Right cardiac atrium (tissue), 5 donors: ENCODE results near the gene AURKAIP1. TPM values are rescaled to one million over a fixed set of nuclear protein-coding genes. Genes with fewer than 3 reads are reported as not detected.

Source experiments
- ATAC-seq, 2 donors: fragments of 200-7000 bp; cut with Tn5 transposase; one replicate each; pipeline versions ENCODE4 v1.8.0 to v1.9.1; 2020; ENCODE audit warnings: moderate library complexity in 2 of 2, mild to moderate bottlenecking in 1 of 2
- DNase-seq, 3 donors: peaks; one replicate each; pipeline ENCODE4 v3.0.0-alpha.2; 2020
- H3K27ac ChIP-seq: one replicate; pipeline ENCODE4 v1.5.1; 2013; ENCODE audit warnings: mild to moderate bottlenecking, low read length, control low read depth, moderate library complexity
- H3K27me3 ChIP-seq: one replicate; pipeline ENCODE4 v1.6.1; 2013; ENCODE audit not compliant: control insufficient read depth, insufficient read depth
- H3K4me1 ChIP-seq: one replicate; pipeline ENCODE4 v1.6.1; 2013; ENCODE audit warnings: low read length; ENCODE audit not compliant: control insufficient read depth, insufficient read depth
- H3K4me3 ChIP-seq: one replicate; pipeline ENCODE4 v1.5.1; 2013; ENCODE audit warnings: low read length, control low read depth
- H3K9me3 ChIP-seq: one replicate; pipeline ENCODE4 v1.6.1; 2013; ENCODE audit warnings: low read length; ENCODE audit not compliant: control insufficient read depth
- WGBS: extraction: QIAGEN DNeasy Blood & Tissue Kit; methylation state at CpG from one replicate; pipeline ENCODE4 v1.1.7; 2013; 5-methylcytosine and 5-hydroxymethylcytosine counted together
- intact Hi-C, 4 donors: fragments of 100-400 bp; cut with DNase I; formaldehyde crosslinking; loops; one replicate each; pipeline versions ENCODE4 v1.11.0 to v1.14.0; 2022 to 2023
- polyA plus RNA-seq: library from polyadenylated mRNA; stranded (reverse); fragments of 200-250 nt; gene quantifications from one replicate; pipeline ENCODE4 v1.2.3, GENCODE V29; 2013
- total RNA-seq, 4 donors: library from RNA; stranded (reverse); fragmentation: NEBNext Ultra II Directional; extraction: Animal tissue kit (Norgen Biotek cat#: 25700); gene quantifications; one replicate each; pipeline ENCODE4 v1.2.1, GENCODE V29; 2021
- donor health status: healthy with polysubstance abuse.
- donor health status: DM: no; HTN: yes; CAD: no.
- donor health status: DM: no; HTN: no; CAD: no.
- donor health status: DM: no; HTN: yes; CAD: no; lungs with severe emphysema.
- donor health status: DM: yes; HTN: yes; CAD: no.

AURKAIP1 gene
- total and polyA plus RNA-seq, 5 donors: 175 to 331 (median 194) TPM

DNA sequence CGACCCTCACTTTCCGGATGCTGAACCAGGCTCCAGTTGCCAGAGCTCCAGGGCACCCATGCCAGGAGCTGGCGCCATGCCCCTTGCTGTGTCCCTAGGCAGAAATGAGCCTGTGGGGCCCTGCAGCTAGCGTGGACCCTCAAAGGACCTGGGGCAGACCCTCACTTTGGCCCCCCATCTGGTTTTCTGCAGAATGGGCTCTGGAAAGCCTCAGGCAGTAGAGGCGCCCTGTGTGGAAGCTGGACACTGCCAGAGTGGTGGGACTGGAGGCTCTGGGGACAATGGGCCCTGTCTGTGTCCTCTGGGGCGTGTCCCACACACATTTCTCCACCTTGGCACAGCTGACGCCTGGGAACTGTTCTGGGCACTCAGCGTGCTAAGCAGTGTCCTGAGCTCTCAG, 6.3 kb upstream of the AURKAIP1 start:
- ATAC-seq: peak; percentile 4 to 6
- Histone ChIP-seq H3K9me3 (no peaks in the 10 kb centered on the region), H3K27me3 (no peaks in the 10 kb centered on the region), H3K4me1 (no peaks in the 10 kb centered on the region), H3K4me3 (no peak overlapping the region), H3K27ac (no peak overlapping the region)
- 78% methylated on average over 8 of the region's 8 CpGs for WGBS
- intact Hi-C loops: no loop called here
- DNase-seq: peak in 1 of 3 donors; percentile 43

DNA sequence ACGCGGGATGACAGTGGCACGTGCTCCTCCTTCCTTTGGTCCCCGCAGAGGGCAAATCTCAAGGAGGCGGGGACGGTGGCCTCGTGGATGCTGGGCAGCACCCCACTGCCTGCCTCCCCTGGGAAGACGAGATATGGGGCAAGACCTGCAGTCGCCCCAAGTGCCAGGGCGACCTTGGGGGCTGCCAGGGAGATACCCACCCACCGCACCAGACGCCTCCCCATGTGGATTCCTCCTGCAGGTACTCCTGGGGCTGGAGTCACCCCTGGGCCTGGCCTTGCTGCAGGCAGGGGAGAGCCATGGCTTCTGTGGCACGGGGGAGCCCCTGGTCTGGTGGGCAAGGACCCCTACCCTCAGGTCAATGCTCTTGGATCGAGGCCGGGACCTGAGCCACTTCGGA, 5.9 kb upstream of the AURKAIP1 start:
- ATAC-seq (peak in 1 of 2 donors; percentile 15), DNase-seq (peak in 1 of 3 donors; percentile 37)
- Histone ChIP-seq H3K4me3 (no peak overlapping the region), H3K4me1 (no peaks in the 10 kb centered on the region), H3K27ac (no peak overlapping the region), H3K9me3 (no peaks in the 10 kb centered on the region), H3K27me3 (no peaks in the 10 kb centered on the region)
- WGBS: 93% methylated on average over 16 of the region's 16 CpGs
- intact Hi-C loops: no loop called here

DNA sequence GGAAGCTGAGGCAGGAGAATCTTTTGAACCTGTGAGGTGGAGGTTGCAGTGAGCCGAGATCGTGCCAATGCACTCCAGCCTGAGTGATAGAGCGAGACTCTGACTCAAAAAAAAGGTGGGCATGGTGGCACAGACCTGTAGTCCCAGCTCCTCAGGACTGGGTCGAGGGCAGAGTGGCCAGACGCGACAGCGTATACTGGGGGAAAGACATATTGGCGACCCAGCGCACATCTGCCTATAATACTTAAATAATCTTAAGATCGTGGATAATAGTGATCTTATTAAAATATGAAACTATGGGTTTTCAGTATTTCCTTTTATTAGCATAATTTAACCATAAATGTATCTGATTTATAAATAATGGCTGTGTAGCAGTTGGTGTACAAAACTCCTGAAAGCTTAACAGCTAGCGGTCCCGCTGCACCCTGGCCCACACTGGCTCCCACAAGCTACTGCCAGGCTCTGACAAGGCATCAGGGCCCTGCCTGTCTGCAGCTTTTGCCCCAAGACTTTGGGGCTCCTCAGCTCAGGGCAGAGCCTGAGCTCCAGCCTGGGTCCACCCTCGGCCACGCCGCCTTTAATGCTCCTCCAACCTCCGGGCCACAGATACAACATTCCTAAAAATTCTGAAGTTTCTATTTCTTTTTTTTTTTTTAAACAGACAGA, 2.7 kb upstream of the AURKAIP1 start:
- no peak for ATAC-seq
- H3K4me1 ChIP-seq: no peaks in the 10 kb centered on the region

DNA sequence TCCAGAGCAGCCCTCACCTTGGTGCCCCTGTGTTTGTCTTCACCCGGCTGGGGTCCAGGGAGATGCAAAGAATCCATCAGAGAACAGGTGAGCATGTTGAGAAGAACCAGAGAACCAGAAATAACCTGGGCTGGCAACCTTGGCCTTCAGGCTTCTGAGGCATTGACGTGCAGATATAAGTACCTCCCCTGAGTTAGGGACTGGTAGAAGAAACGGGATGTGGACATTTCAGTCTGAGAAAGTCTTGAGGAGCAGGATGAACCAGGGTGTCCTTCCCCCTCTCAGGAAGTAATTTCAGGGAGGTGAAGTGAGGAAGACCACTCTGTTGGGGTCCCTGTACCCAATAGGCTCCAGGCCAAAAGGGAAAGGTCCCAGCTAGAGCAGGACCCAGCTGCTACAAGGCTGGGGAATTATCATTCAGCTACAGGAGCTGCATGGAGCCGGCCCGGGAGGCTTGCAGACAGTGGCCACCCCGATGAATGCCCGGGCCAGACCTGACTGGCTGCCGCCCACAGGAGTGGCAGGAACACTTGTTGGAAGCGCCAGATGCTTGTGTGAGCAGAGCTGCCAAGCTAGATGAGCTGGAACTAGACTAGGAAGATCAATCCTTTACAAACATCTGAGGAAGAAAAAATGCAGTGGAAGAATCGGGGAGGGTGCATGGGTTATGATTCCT, 1.7 kb upstream of the AURKAIP1 start:
- DNase-seq (peak in 2 of 3 donors; percentile 47 to 54), ATAC-seq (no peak)
- Histone ChIP-seq H3K9me3 (no peaks in the 10 kb centered on the region), H3K27ac (no peak overlapping the region), H3K4me3 (no peak overlapping the region), H3K27me3 (no peaks in the 10 kb centered on the region), H3K4me1 (peaks cover 2% of the 10 kb centered on the region)
- 92% methylated on average over 10 of the region's 10 CpGs for WGBS
- intact Hi-C loops: no loop called here

More for the DNA sequence above, 2.7 kb upstream of the AURKAIP1 start:
- DNase-seq: peak in 2 of 3 donors; percentile 12 to 34
- 95% methylated on average over 16 of the region's 16 CpGs for WGBS
- intact Hi-C loops: no loop called here
- no peaks in the 10 kb centered on the region for H3K27me3 ChIP-seq
- no peak overlapping the region for H3K27ac ChIP-seq
- H3K9me3 ChIP-seq: no peaks in the 10 kb centered on the region
- H3K4me3 ChIP-seq: no peak overlapping the region

DNA sequence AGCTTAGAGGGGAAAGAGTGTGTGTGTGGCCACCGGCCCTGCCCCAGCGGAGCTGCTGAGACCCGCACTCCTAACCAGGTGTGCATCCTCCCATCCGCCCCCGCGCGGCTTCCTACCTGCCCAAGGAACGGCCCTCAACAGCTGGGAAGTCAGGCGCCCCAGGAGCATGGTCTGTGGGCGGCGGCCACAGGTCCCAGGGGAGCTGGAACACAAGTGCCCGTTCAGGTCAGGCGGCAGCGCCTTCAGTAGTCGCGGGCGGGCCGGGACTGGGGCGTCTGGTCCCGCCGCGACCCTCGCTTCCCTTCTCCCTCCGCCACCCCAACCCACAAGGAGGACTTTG, 448 bp downstream of the AURKAIP1 start:
- intact Hi-C loops: no loop called here
- peak overlapping the region; percentile 84 for H3K27ac ChIP-seq
- peaks cover 2% of the 10 kb centered on the region for H3K4me1 ChIP-seq
- ATAC-seq (peak in 1 of 2 donors; percentile 4), DNase-seq (peak in 2 of 3 donors; percentile 76 to 80)
- WGBS: under 1% methylated on average over 24 of the region's 24 CpGs
- peak overlapping the region; percentile 77 for H3K4me3 ChIP-seq
- no peaks in the 10 kb centered on the region for H3K27me3 ChIP-seq
- H3K9me3 ChIP-seq: no peaks in the 10 kb centered on the region

DNA sequence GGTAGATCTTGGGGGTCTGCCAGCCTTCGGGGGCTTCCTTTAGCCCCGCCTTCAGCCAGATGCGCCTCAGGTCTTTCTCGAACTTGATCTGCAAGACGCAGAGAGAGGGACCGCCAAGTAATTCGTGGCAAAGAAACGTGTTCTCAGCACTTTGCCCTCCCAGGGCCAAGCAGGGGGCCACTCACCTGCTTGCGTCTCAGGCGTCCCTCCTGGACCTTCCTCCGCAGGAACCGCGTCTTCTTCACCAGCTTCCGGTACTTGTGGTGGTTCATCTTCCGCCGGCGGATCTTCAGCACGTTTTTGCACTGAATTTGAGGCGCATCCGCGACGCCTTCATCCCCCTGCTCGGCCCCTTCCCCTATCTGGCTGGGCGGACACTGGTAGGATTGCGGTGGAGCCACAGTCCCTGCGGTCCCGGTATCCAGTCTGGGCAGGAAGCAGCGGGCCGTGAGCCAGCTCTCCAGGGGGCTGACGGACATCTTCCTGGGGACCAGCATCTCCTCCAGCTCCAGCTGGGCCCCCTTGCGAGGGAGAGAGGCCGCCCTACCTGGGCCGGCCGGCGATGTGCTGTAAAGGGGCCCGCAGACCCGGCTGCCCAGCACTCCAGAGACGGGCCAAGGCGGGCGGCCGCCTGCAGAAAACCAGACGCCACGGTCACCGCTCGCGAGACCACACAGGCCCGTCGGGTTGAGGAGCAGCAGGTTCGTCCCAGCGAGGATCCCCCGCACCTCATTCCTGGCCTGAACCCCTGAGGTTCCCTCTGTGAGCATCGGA, 1.0 kb downstream of the AURKAIP1 start:
- peak in 2 of 3 donors; percentile 58 to 65 for DNase-seq
- Histone ChIP-seq H3K4me1 (peaks cover 2% of the 10 kb centered on the region), H3K27ac (no peak overlapping the region), H3K9me3 (no peaks in the 10 kb centered on the region), H3K4me3 (peak overlapping the region; percentile 77), H3K27me3 (no peaks in the 10 kb centered on the region)
- 46% methylated on average over 52 of the region's 52 CpGs for WGBS
- no peak for ATAC-seq
- intact Hi-C loops: no loop called here

DNA sequence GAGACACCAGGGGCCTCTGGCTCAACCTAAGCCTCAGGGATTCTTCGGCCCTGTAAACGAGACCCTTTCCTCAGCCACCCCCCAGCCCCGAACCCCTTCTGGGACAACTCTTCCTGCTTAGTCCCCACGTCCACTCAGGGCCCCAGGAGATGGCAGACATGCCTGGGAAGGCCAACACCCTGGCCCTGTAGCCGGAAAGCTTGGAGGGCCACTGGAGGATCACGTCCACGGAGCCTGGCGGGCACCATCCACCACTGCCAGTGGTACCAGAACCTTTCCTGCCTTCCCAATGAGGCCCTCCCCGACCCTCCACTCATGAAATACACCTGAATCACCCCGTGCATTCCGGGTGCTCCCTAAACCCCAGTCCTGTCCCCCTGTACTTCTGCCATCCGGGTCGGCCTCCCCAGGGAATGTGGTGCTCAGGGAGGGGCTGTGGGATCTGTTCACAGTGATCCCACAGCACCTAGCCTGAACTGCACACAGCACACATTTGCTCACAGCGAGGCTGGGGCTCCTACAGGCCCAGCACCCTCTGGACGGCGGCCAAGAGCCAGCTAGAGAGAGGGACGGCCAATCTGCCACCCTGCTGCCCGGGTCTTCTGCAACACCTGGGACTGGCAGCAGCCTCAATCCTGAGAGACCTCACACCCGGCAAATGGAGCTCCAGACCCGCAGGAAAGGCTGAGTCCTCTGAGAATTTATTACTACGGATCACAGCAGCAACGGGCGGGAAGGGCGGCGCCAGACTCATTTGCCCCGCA, 1.8 kb downstream of the AURKAIP1 start:
- intact Hi-C loops: no loop called here
- no peak overlapping the region for H3K27ac ChIP-seq
- 84% methylated on average over 26 of the region's 26 CpGs for WGBS
- peaks cover 2% of the 10 kb centered on the region for H3K4me1 ChIP-seq
- H3K27me3 ChIP-seq: no peaks in the 10 kb centered on the region
- H3K9me3 ChIP-seq: no peaks in the 10 kb centered on the region
- no peak overlapping the region for H3K4me3 ChIP-seq
- DNase-seq: peak in 2 of 3 donors; percentile 64 to 65
- ATAC-seq: no peak

DNA sequence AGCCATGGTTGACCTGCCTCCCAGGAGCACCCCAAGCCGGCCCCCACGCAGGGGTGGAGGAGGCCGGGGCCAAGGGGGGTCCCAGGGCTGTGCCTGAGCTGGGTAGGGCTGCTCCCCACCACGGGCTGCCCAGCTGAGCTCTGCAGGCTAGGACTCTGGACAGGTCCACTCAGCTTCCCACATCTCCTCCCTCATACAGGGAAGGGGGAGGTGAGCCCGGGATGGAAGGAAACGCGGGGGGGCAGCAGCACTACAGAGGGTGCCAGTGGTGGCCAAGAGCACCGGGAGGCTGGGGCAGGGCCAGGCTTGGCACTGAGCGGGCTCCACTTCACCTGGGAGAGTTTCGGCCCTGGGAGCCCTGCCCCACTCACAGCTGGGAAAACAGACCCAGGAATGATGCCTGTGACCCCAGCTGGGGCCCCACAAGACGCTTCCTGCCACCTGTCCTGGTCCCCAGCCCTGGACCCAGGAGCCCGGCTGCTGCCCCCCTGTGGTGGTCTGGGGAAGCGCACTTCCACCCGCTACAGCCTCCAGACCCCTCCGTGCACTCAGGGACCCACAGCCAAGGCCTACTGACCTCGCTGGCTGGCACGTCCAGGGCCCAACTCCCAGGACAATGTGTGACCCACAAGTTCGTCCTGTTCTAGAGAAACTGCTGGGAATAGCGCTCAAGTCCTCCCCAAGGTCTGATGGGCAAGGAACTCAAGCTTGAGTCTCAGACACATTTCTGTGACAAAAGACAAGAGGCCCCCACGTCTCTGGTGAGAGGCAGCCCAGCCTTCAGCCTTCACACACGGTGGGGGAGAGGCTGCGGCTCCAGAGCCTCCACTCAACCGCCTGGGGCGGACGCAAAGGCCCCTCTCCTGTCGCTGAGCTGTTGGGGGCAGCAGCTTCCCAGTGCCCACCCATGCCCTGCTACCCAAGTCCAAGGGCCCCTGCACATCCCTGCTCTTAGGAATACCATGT, 3.0 kb downstream of the AURKAIP1 start:
- WGBS: 31% methylated on average over 26 of the region's 26 CpGs

DNA sequence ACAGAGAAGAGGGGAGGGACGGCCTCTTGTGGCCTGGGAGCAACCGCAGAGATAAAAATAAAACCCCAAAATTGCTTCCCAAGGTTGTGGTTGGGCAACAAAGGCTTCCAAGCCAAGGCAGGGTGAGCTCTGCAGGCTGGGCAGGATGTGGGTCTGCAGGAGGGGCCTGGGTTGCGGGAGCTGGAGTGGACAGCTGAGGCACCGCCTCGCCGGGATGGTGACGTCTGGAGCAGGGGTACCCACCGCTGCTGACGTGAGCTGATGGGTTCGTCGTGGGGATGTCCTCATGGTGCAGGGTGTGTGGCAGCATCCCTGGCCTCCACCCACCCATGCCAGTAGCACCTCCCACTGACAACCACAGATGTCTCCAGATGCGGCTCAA, 3.7 kb downstream of the AURKAIP1 start:
- peaks cover 2% of the 10 kb centered on the region for H3K4me1 ChIP-seq
- DNase-seq (peak in 1 of 3 donors; percentile 60), ATAC-seq (no peak)
- WGBS: 61% methylated on average over 12 of the region's 12 CpGs
- intact Hi-C loops: no loop called here
- no peaks in the 10 kb centered on the region for H3K27me3 ChIP-seq
- H3K27ac ChIP-seq: no peak overlapping the region
- no peak overlapping the region for H3K4me3 ChIP-seq
- H3K9me3 ChIP-seq: no peaks in the 10 kb centered on the region

More for the DNA sequence above, 3.0 kb downstream of the AURKAIP1 start:
- H3K9me3 ChIP-seq: no peaks in the 10 kb centered on the region
- intact Hi-C loops: no loop called here
- ATAC-seq: peak; percentile 12 to 29
- no peak overlapping the region for H3K4me3 ChIP-seq
- DNase-seq: peak; percentile 66 to 90 (median 89)
- no peaks in the 10 kb centered on the region for H3K27me3 ChIP-seq
- H3K27ac ChIP-seq: no peak overlapping the region
- H3K4me1 ChIP-seq: peaks cover 2% of the 10 kb centered on the region

DNA sequence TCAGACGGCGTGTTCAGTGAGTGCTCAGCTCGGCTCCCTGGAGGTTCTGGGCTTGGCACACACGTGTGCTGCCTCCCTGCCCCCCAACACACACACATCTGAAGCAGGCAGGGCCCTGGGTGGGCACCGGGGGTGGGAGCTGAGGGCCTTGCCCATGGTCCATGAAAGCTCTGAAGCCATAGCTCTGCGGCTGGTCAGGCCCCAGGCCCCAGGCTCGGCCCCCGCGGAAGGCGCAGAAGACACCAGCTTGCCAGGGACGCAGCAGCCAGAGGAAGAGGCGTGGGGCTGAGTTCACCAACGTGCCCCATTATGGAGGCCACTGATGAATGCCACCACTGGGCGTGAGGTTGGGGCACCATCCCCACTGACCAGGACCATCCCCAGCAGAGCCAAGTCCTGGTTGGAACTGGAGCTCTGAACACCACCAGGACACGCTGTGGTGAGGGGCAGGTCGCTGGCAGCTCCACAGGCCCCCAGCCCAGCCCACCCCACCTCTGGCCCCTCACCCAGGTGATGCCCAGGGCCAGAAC, 4.2 kb downstream of the AURKAIP1 start:
- no peaks in the 10 kb centered on the region for H3K27me3 ChIP-seq
- intact Hi-C loops: no loop called here

More for the DNA sequence above, 4.2 kb downstream of the AURKAIP1 start:
- H3K4me1 ChIP-seq: peaks cover 2% of the 10 kb centered on the region
- H3K27ac ChIP-seq: no peak overlapping the region
- peak in 1 of 3 donors; percentile 56 for DNase-seq
- WGBS: 81% methylated on average over 16 of the region's 16 CpGs
- no peak overlapping the region for H3K4me3 ChIP-seq
- ATAC-seq: no peak
- H3K9me3 ChIP-seq: no peaks in the 10 kb centered on the region
